ENCODE results near the gene SLC2A8.

Gene SLC2A8

DNA sequence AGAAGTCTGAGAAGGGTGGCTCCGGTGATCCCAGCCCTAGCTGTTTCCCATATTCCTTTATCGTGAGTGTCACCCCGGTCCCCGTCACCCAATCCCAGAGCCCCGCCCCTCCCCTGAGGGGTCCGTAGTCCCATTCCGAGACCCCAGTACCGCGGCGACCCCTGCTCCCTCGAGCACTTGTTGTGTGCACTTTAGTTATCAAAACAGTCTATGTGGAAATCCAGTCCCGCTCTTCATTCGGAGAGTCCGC, 54.6 kb downstream of the SLC2A8 start:
- TF ChIP-seq, protein P1, sequence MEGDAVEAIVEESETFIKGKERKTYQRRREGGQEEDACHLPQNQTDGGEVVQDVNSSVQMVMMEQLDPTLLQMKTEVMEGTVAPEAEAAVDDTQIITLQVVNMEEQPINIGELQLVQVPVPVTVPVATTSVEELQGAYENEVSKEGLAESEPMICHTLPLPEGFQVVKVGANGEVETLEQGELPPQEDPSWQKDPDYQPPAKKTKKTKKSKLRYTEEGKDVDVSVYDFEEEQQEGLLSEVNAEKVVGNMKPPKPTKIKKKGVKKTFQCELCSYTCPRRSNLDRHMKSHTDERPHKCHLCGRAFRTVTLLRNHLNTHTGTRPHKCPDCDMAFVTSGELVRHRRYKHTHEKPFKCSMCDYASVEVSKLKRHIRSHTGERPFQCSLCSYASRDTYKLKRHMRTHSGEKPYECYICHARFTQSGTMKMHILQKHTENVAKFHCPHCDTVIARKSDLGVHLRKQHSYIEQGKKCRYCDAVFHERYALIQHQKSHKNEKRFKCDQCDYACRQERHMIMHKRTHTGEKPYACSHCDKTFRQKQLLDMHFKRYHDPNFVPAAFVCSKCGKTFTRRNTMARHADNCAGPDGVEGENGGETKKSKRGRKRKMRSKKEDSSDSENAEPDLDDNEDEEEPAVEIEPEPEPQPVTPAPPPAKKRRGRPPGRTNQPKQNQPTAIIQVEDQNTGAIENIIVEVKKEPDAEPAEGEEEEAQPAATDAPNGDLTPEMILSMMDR (IDR thresholded peaks at IDR 0.05; ENCODE audit: low read depth, low read length), result no peak
- no peak for DNase-seq (ENCODE audit: extremely low read depth, low read depth)

DNA sequence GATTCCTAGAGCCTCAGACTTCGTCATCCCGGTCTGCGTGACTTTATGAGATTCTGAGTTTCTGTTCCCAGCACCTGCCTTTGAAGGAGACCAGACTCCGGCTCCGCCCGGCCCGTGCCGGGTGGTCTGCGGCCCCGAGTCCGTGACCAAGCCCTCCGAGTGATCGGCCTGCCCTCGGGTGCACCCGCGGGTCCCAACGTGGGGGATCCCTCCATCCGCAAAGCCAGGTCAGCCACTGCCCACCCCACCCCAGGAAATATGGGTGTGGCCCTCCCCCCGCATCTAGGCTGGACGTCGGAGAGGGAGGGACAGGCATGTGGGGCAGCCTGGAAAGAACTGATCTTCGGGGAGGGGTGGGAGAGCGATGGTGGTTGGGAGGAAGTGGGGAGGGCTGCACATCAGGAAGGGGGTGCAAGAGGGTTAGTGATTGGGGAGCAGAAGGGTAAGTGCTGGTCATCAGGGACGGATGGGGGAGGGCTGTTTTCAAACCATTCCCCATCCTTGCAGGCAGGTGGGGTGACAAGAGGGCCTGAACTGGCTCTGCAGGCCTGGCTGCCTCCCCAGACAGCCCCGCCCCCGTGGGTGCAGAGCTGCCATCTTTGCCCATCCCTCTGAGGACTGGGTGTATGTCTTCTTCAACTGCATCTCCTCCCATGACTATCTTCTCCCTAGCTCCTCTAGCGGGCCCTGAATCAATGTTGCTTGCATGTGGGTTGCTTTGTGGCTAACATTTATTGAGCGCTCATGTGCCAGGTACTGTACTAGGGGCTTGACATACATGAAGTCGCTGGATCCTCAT, 55.1 kb downstream of the SLC2A8 start:
- TF ChIP-seq, protein P1 (IDR thresholded peaks at IDR 0.05; ENCODE audit: low read depth, low read length), result no peak

DNA sequence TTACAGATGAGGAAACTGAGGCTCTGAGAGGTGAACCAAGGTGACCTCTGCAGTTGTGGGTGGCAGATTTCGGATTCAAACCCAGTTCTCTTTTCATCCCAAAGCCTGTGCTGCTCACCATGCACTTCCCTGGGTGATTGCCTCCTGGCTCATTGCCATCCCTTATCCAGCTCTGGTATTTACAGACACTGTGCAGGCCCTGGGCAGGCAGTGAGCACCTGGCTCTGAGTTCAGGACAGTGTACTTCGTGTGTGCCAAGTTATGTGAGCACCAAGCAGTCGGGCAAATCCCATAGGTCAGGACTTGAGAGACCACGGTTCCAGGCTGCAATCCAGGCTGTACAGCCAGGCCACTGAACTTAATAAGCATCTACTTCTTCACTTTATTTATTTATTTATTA, 55.7 kb downstream of the SLC2A8 start:
- DNase-seq (ENCODE audit: extremely low read depth, low read depth), result no peak
- TF ChIP-seq, protein P1 (IDR thresholded peaks at IDR 0.05; ENCODE audit: low read depth, low read length), result no peak

More for the DNA sequence above, 55.1 kb downstream of the SLC2A8 start:
- DNase-seq (ENCODE audit: extremely low read depth, low read depth), result no peak

DNA sequence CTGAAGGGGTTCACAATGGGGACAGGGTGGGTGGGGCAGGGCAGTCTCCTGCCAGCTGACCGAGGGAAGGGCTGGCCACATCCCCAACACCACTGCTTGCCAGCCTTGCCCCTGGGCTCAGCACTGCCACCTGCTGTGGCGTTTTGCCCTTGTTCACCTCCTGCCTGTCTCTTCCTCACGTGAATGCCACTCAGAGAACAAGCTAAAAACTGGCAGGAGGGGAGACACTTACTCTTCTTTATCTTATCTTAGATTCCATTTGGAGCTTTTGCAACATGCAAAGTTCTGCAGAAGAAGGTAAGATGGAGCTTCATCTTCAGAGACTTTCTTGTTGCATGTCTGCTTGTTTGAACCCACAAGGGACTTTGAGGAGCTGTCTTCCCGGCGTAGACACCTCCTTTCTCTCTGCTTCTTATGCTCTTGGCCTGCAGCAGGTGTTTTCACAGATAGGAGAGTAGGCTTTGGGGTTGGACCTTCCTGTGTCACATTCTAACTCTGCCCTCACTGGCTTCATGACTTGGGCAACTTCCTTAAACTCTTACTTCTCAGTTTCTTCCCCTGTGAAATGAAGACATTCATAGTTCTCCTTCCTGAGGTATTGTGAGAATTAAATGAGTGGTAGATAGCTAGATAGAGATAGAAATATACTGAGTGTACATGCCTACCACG, 58.5 kb downstream of the SLC2A8 start:
- DNase-seq (ENCODE audit: extremely low read depth, low read depth), result no peak
- TF ChIP-seq, protein P1 (IDR thresholded peaks at IDR 0.05; ENCODE audit: low read depth, low read length), result peak; percentile 15

DNA sequence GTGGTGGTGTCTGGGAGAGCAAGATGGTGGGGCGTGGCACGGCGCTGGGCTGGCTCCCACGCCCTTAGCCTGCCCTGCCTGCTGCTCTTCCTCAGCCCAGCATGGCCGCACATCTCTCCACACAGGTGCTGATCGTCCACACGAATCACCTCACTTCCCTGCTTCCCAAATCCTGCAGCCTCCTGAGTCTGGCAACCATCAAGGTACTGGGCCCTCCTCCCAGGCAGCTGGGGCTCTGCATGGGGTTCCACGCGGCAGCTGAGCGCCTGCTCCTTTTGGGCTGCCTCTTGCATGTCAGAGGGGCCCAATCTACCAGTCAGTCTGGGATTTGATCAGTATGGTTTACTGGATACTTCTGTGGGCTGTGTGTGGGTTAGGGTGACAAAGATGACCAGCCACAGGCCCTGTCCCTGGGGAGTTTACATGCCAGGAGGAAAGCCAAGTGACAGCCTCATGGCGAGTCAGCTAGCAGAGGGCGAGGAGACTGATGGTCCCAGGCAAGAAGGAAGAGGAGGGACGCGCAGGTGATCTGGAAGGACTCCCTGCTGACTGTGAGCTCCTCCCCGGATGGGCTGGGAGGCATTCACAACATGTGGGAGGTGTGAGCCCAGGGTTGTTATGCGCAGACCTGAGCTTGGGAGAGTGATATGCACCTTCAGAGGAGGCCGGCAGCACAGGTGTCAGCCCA, 60.4 kb downstream of the SLC2A8 start:
- TF ChIP-seq, protein P1 (IDR thresholded peaks at IDR 0.05; ENCODE audit: low read depth, low read length), result no peak
- DNase-seq (ENCODE audit: extremely low read depth, low read depth), result no peak
